EL (cell line): Measurements from ENCODE around the gene SMAD5.

Source experiments
- DNase-seq: peaks from one replicate; pipeline ENCODE4 v3.0.0-alpha.2; 2016

The SMAD5 gene

DNA sequence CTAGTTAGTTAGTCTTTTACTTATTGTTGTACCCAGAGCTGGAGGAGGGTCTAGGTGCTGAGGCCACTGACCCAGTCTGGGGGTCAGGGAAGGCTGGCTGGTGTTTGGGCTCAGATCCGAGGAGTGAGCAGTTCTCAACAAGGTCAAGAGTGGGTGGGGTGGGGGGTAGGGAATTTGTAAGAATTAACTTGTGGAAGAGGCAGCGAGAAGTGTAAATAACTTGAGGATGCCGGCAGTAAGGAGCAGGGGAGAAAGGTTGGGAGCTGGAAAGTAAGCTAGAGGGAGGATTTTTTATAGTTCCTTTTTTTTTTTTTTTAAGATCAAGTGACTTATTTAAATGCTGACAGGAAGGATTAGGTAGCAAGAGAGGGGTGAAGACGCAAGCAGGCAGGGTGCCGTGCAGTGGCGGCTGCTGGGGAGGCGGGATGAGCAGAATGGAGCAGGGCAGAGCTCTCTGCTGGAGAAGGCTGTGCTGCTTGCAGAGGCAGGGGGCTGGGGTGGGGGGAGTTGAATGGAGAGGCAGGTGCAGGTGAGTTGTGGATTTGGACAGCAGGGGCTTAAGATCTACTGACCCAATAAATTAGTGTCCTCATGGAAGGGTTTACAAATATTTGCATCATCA lies 95.6 kb downstream of the SMAD5 start:
- no peak for DNase-seq

DNA sequence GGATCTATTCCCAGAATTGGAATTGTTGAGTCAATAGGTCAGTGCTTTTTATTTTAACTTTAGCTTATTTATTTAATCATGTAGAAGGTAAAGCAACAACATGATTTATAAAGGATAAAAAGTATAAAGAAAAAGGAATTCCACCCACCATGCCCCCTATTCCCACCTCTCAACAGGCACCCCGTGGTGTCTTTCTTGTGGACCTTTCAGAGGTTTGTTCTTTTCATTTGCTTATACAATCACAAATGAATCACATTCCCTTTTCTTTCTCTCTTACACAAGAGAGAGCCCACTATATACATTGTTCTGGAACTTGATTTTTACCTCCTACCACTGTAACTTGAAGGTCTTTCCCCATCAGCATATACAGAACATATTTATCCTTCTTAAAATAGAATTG lies 97.5 kb downstream of the SMAD5 start:
- DNase-seq = no peak

DNA sequence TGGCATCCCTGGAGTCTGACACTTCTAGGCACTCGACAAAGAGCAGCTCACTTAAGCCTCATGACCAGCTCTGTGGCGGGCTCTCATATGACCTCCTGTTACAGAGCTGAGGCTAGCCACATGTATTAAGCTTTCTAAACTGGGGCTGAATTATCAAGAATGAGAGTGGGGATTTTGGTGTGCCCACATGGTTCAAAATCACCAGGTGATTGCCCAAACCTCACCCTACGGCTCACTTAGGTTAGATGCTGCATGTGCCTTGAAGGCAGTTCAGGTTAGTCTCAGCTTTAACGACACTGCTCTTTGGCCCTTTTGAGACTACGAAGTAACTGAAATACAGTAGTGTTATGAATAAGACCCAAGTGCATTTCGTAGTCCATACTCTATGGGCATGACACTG lies 99.7 kb downstream of the SMAD5 start:
- DNase-seq = no peak
